GM19035 (cell line): ENCODE results near the gene SPCS1.
"Not testable (repeated sequence)": the region's sequence is repeated elsewhere in the genome, so short reads cannot be mapped to it uniquely, and the experiment has no call there.

Source experiments
- ATAC-seq: cut with Tn5 transposase; IDR thresholded peaks from one replicate; pipeline ENCODE4 v1.9.1; 2021; ENCODE audit not compliant: unreplicated experiment

The SPCS1 gene

DNA sequence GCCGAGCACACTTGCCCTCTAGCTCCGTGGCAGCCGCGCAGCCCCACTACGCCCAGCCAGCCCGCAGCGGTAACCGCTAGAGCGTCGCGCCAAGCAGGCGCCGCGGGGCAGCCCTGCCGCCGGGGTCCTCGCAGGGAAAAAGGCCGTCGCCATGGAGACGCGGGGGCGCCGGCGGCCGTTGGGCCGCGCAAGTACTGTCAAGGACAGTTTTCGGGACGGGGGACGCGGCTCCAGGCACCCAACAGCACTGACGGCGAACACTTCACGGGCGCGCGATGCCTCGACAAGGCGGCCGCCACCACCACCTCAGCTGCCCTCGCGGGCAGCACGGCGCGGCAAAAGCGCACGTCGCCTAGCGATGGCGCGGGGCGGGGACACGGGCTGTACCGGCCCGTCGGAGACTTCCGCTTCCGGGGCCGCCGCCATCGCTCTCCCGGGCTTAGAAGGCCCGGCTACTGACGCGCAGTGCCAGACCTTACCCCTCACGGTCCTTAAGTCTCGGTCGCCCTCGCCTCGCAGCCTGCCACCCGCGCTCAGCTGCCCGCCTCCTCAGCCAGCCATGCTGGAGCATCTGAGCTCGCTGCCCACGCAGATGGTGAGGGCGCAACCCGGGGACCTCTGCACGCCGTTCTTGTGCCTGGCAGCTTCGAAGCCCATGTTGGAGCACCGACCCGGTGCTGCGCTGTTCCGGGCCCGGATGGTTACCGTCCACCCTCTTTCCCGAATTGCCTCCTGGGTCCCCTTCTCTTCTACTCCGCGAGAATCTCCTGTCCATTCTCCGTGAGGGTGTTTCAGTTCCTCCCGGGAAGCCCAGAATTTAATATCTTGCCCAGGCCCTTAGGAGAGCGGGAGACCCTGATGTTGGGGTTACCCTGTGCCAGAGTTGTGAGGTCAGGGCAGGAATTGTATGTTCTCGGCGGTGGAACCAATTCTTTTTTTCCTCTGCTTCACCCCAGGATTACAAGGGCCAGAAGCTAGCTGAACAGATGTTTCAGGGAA, at the start of gene SPCS1, which contains the start of gene GLT8D1:
TSS of gene SPCS1 (plus strand) at position 419 of the 999 bp plus-strand sequence. CDS start at position 560, 141 bp downstream.
TSS of gene GLT8D1 (minus strand) at position 104 of the 999 bp plus-strand sequence. CDS start 5,331 bp downstream, outside the sequence.
- peak; percentile 77 for ATAC-seq

DNA sequence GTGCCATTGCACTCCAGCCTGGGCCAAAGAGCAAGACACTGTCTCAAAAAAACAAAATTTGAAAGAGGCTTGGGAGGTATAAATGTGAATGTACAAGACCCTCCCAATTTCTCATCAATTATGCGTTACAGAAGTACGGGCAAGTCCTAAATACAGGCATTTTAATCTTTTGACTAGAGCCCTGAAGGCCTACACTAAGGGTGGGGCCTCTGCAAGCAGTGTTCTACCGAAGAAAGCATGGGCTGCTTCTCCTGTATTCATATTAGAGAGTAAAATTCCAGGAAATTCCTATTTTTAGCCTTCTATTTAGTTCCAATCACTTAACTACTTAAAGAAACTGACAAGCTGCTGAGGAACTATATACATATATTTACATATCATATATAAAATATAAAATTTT, 45.9 kb upstream of the SPCS1 start:
- no peak for ATAC-seq

GRCh38 chr3:52663098-52663497, 42.8 kb upstream of the SPCS1 start:
- ATAC-seq, result no peak

DNA sequence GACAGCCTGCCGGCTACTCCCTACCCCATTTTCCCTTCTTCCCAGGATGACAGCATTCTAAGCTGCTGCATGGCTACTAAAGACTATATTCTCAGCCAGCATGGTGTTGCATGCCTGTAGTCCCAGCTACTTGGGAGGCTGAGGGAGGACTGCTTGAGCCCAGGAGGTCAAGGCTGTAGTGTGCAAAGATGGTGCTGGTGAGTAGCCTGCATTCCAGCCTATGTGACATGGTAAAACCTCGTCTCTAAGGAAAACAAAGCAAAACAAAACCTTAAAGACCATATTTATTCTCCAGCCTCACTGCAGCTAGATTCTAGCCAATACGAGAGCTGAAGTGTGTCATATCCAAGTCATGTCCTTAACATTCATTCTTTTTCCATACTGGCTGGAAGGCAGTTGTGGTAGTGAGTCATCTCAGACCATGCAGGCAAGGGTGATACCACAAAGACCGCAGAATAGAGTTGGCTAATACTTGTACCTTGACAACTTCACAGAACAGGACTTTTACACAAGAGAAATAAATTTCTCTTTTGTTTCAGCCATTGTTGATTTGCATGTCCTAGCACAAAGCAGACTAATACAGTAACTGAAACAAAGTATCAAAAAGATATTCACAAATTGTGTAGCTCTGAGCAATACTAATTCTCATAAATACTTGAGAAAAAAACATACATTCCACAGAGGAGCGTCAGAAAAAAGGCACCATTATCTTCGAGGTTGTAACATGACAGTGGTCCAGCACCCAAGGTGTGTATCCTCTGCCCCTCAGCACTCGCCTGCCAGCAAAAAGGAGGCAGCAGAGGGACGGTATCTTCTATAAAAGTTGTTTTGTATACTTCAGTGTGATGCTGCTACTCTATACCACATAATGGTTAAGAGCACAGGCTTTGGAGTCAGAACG, 35.0 kb upstream of the SPCS1 start:
- ATAC-seq, result peak; percentile 80

DNA sequence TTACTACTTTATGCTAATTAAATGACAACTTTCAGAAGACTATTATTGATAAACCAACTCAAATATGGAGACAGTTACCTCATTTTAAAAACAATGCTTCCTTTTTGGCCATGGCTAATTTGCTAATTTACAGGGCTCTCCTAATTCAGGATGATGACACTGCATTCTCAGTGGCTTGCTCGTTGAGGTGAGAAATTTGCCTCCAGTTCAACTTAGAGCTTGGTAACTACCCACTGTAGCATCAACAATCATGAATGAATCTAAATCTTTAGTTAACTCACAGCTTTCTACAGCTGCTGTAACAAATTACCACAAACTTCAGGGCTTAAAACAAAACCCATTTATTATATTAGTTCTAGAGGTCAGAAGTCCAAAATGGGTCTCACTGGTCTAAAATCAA, 34.2 kb upstream of the SPCS1 start:
- ATAC-seq, result no peak

GRCh38 chr3:52676201-52676600, 29.7 kb upstream of the SPCS1 start:
- ATAC-seq, result not testable (repeated sequence)

DNA sequence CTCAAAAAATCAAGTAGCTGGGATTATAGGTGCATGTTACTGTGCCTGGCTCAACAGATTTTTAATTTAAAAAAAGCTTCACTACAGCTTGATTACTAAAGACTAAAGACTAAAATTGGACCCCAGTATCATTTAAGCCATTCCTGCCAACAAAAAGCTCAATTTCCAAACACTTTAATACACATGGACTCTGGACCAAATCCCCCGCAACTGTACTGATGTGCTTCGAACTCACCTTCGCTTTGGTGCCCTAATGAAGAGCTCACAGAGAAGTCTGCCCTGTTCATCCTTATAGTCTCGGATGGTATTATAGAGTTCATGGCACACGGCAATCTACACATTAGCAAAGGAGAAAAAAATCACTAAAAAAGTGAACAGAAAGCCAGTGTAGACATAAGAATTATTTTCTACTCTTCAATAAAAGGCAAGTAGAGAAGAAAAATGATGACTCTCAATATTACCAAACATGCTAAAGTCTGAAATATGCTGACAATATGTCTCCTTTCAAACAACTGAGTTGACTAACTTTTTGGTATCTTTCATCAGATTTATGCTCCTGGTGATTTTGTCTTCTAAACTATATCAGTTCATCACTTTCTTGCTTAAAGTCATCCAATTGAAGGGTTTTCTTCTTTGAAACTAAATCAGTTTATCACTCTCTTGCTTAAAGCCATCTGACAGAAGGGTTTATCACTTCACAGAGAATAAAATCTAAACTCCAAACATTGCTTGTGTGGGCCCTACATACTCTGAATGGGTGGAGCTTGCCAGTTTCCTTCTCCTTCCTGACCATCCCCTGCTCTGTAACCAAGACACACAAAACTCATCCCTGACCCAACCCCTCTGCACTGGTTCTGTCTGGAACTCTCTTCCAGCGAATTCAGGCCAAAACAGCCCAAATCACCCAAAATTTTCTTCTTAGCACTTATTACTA, 27.4 kb upstream of the SPCS1 start:
- ATAC-seq, result no peak

DNA sequence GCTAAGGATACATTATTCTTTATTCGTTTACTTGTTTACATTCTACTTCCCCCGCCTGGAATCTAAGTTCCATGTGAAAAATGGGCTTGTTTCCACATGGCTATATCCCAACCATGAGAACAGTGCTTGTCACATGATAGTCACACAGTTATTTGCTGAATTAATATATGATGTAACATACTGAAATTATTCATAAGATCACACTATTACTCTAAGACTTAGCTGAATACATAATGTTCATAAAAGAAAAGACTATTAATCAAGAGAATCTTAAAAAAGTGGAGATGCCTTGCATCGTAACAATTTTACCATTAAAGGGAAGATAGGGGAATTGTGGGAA, 26.7 kb upstream of the SPCS1 start:
- no peak for ATAC-seq

- ATAC-seq, result no peak
Measured at GRCh38 chr3:52679811-52680210, 26.1 kb upstream of the SPCS1 start.

GRCh38 chr3:52681596-52681995, 24.3 kb upstream of the SPCS1 start:
- ATAC-seq, result no peak

DNA sequence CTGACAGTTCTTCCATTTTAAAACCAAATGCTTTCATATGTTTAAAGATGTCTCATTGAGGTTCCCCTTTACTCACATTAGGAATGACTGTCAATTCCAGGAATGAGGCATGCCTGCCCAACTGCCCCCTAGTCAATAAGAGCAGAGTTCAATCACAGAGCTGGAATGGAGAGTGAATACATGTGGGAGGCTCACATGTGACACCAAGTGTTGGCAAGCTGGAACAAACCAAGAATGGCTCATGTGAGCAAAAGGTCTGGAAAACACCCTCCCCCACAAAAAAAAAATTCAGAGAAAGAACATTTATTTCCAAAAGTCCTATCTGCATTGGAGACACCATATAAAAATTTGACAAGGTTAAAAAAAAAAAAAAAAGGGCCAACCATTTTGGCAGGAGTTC, 23.9 kb upstream of the SPCS1 start:
- ATAC-seq, result no peak

DNA sequence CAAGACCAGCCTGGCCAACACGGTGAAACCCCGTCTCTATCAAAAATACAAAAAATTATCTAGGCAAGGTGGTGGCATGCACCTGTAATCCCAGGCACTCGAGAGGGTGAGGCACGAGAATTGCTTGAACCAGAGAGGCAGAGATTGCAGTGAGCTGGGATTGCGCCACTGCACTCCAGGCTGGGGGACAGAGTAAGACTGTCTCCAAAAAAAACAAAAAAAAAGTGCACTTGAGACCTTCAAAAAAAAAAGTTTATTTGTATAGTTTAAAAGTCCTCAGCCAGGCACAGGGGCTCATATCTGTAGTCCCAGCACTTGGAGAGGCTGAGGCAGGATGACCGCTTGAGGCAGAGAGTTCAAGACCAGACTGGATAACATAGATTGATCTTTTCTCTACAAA, 22.3 kb upstream of the SPCS1 start:
- no peak for ATAC-seq

DNA sequence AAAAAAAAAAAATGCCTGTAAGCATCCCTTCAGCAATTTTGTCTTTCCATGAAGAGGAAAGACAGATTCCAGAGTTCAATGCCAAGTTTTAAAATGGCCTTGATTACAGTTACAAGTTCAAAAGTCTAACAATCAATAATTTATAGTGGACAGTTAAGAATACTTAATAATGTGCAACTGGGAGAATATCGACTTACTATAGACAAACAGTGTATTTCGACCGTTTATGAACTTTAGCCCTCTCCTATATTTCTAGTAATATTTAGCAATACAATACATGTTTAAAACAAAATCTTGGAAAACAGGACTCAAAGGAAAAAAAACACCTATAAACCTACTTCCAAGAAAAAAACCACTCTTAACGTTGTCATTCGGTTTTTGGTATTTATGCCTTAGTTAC, 21.7 kb upstream of the SPCS1 start:
- ATAC-seq, result no peak

DNA sequence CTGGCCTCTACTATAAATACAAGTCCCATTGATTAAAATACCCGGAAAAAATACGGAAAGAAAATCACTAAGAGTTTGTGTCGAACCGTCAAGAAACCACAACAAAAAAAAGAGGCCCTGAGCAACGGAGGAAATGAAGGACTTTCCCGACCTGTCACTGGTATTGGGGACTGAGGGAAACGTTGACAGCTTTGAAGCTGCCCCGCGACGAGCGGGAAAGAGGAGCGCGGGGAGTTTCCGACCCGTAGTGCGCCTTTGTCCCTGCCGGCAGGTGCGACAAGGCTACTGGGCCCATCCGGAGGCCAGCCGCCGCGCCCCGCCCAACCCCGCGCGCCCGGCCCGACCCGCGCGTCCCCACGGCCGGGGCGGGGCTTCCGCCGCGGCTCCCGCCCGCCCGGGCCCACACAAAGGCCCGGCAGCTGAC, 20.6 kb upstream of the SPCS1 start:
- ATAC-seq, result peak; percentile 72

DNA sequence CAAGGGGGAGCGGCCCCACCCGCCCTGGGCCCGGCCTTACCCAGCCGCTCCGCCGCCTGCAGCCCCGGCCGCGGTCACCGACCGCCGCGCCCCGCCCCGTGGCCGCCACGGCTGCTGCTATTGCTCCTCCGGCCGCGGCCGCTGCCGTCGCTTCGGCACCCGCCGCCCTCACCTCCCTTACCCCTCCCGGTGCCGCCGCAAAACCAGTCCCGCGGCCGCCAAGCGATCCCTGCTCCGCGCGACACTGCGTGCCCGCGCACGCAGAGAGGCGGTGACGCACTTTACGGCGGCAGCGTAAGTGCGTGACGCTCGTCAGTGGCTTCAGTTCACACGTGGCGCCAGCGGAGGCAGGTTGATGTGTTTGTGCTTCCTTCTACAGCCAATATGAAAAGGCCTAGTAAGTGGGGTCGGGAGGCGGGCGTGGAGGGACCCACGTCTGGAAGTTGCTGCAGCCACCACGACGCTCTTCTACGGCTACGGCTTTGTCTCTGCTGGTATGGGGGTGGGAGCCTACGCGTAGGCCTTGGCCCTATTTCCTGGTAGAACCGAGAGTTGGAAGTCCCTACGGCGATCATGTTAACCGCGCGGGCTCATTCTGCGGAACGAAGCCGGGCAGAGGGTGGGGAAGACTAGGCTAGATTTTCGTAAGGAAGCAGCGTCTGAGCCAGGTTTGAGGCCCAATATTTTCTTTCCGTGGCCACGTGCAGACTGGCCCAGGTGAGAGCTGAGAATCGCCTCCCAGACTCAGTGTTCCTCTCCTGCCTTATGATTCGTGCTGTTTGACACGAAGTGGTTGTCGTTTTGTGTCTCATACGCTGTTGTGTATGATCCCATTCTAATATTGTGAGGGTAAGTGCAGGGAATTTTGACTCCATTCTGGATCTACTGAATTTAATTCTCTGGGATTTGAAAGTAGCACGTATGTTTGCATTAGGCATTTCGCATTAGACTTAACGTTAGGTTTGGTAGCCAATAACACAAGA, 19.9 kb upstream of the SPCS1 start, which contains the start of the genes GNL3 and PBRM1:
TSS of gene GNL3 (plus strand) at position 324 of the 983 bp plus-strand sequence. CDS start at position 385, 61 bp downstream.
TSS of gene PBRM1 (minus strand) at position 205 of the 983 bp plus-strand sequence.
- peak; percentile 78 for ATAC-seq

GRCh38 chr3:52688266-52688665, 17.6 kb upstream of the SPCS1 start:
- ATAC-seq, result no peak

DNA sequence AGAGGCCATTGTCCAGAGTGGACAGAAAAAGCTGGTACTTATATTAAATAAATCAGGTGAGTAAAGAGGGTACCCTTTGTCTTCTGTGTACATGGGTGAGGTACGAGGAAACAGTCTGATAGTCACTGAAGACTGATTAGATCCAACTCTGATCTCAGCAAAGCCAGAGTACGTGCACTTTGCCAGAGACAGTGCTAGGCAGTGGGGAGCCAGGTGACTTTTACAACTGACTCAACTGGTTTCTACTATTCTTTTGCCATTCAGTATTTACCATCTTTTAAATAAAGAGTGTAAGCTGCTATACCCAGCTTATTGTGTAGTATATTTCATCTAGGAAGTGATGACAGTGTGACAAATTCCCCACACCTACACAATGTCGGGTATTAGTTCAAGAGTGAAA, 16.8 kb upstream of the SPCS1 start:
- no peak for ATAC-seq

GRCh38 chr3:52690560-52690959, 15.3 kb upstream of the SPCS1 start:
- no peak for ATAC-seq

GRCh38 chr3:52693071-52693470, 12.8 kb upstream of the SPCS1 start:
- ATAC-seq, result no peak
